Activated CD8-positive, alpha-beta memory T cell treated with anti-CD3 and anti-CD28 coated beads, Interleukin-2, amount 10 ng/mL, durations not matched to agents 7 days and 5 days (primary cell): ENCODE results near the gene FADS2. TPM values are rescaled to one million over a fixed set of nuclear protein-coding genes. Genes with fewer than 3 reads are reported as not detected.

Source experiments
- ATAC-seq: fragments of 150-1000 bp; cut with Tn5 transposase; one replicate; pipeline ENCODE4 v1.10.0; 2021; ENCODE audit warnings: moderate library complexity
- CTCF ChIA-PET: fragments of 350-600 bp; sonication (Branson Sonifier 250); formaldehyde crosslinking; loops from one replicate; lab custom pipeline; 2021; ENCODE audit warnings: antibody characterized with exemption; lab: Charles Lee
- DNase-seq: peaks from one replicate; pipeline ENCODE4 v3.0.0-alpha.2; 2020
- H3K27ac Mint-ChIP-seq: one replicate; pipeline ENCODE4 v1.8.0; 2021; ENCODE audit warnings: mild to moderate bottlenecking, mixed read lengths
- H3K27me3 Mint-ChIP-seq: one replicate; pipeline ENCODE4 v1.8.0; 2021; ENCODE audit warnings: mixed read lengths
- H3K36me3 Mint-ChIP-seq: one replicate; pipeline ENCODE4 v1.8.0; 2021; ENCODE audit warnings: mild to moderate bottlenecking, mixed read lengths
- H3K4me1 Mint-ChIP-seq: one replicate; pipeline ENCODE4 v1.8.0; 2021; ENCODE audit warnings: mixed read lengths
- H3K4me3 Mint-ChIP-seq: one replicate; pipeline ENCODE4 v1.8.0; 2021; ENCODE audit warnings: mild to moderate bottlenecking, moderate library complexity, mixed read lengths
- H3K9me3 Mint-ChIP-seq: one replicate; pipeline ENCODE4 v1.8.0; 2022; ENCODE audit warnings: low read depth, mixed read lengths
- total RNA-seq, 2 experiments: library from RNA; stranded (reverse); gene quantifications; one replicate each; pipeline ENCODE4 v1.2.3, GENCODE V29; 2021

Gene FADS2
- total RNA-seq, 2 experiments from 2014 or later: 174 to 184 TPM

- peaks cover 43% of the 10 kb centered on the region for H3K36me3 Mint-ChIP-seq
- CTCF ChIA-PET: interaction anchor here (1.1 to 13.1 kb wide), 4 partner anchors 8 to 308 kb away, joined by 3 to 173 read pairs (median 22); partner anchors contain the start of genes FADS1, FEN1 and TMEM258
- H3K4me1 Mint-ChIP-seq: peaks cover 31% of the 10 kb centered on the region
- H3K9me3 Mint-ChIP-seq: no peaks in the 10 kb centered on the region
- no peaks in the 10 kb centered on the region for H3K27me3 Mint-ChIP-seq
- no peak for DNase-seq
- ATAC-seq: no peak
- H3K27ac Mint-ChIP-seq: no peak overlapping the region
- H3K4me3 Mint-ChIP-seq: no peak overlapping the region
Measured at GRCh38 chr11:61800331-61801281, 27.5 kb upstream of the FADS2 start.

- CTCF ChIA-PET: interaction anchor here (1.7 to 13.1 kb wide), 2 partner anchors 10 to 11 kb away, joined by 6 to 173 read pairs; partner anchors contain the start of genes FADS1, FEN1 and TMEM258
- H3K27me3 Mint-ChIP-seq: no peaks in the 10 kb centered on the region
- H3K36me3 Mint-ChIP-seq: peaks cover 32% of the 10 kb centered on the region
Measured at GRCh38 chr11:61802605-61803004, 25.5 kb upstream of the FADS2 start.

DNA sequence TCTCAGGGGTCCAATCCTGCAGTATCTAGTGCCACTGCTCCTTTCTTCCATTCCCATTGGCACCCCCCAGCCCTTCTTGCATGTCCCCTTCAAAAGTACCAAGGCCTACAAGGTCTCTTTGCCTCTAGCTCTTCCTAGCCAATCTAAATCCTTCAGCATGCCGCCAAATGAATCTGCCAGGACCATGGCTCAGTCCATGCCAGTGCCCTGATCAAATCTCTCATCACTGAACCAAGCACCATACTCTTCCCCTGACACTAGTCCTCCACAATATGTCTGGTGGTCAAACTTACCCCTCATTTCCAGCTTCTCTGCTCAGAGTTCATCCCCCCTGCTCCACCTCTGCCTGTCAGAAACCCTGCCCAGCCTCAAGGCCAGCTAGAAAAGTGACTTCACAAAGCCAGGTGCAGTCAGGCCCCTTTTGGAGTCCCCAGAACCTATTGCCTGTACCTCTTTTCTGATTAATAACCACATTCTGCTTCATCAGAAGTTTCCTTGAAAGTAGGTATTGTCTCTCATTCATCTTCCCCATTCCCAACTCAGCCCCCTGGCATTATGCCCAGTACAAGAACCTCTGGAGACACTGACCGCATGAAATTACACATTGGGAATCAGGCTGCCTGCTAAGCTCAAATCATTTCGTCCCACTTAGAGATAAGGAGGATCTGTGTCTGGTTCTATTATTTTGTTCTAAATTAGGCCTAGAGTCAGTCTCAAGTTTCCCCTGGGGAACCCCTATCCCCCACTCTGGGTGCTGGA is 24.0 kb upstream of the FADS2 start:
- no peaks in the 10 kb centered on the region for H3K9me3 Mint-ChIP-seq
- peaks cover 27% of the 10 kb centered on the region for H3K36me3 Mint-ChIP-seq
- CTCF ChIA-PET: no interaction called here
- no peak overlapping the region for H3K4me3 Mint-ChIP-seq
- no peak for ATAC-seq
- peaks cover 8% of the 10 kb centered on the region for H3K4me1 Mint-ChIP-seq
- H3K27me3 Mint-ChIP-seq: no peaks in the 10 kb centered on the region
- DNase-seq: no peak
- H3K27ac Mint-ChIP-seq: no peak overlapping the region

More at GRCh38 chr11:61802605-61803004, 25.5 kb upstream of the FADS2 start:
- Mint-ChIP-seq H3K27ac (no peak overlapping the region), H3K4me1 (peaks cover 11% of the 10 kb centered on the region), H3K4me3 (no peak overlapping the region), H3K9me3 (no peaks in the 10 kb centered on the region)
- ATAC-seq (no peak), DNase-seq (no peak)

- DNase-seq (no peak), ATAC-seq (no peak)
- Mint-ChIP-seq H3K27ac (no peak overlapping the region), H3K9me3 (no peaks in the 10 kb centered on the region), H3K27me3 (no peaks in the 10 kb centered on the region), H3K36me3 (peaks cover 26% of the 10 kb centered on the region), H3K4me1 (peaks cover 3% of the 10 kb centered on the region), H3K4me3 (no peak overlapping the region)
- CTCF ChIA-PET: interaction anchor here (0.7 to 1.4 kb wide), 4 partner anchors 8 to 11 kb away, joined by 3 to 7 read pairs (median 4); no protein-coding TSS in a partner anchor
Measured at GRCh38 chr11:61805146-61805545, 23.0 kb upstream of the FADS2 start.

DNA sequence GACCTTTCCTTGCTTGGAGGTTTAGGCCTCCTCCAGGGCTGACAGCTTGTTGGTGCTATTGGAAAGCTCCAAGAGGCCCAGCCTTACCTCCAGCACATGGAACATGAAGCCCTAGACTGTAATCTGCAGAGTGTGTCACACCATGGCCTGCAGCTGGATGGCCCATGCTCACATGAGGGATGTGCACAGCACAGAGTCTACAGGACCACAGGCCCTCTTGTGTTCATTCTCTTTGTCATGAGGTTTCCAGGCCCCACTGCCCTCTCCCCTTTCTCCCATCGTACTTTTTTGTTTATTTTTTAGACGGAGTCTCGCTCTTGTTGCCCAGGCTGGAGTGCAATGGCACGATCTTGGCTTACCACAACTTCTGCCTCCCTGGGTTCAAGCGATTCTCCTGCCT is 21.3 kb upstream of the FADS2 start:
- H3K27ac Mint-ChIP-seq: no peak overlapping the region
- H3K4me3 Mint-ChIP-seq: no peak overlapping the region
- ATAC-seq (no peak), DNase-seq (no peak)
- no peaks in the 10 kb centered on the region for H3K27me3 Mint-ChIP-seq
- H3K4me1 Mint-ChIP-seq: no peaks in the 10 kb centered on the region
- H3K36me3 Mint-ChIP-seq: peaks cover 28% of the 10 kb centered on the region
- H3K9me3 Mint-ChIP-seq: no peaks in the 10 kb centered on the region
- CTCF ChIA-PET: interaction anchor here (0.9 to 2.1 kb wide), 3 partner anchors 9 to 275 kb away, joined by 3 to 12 read pairs (median 6); no protein-coding TSS in a partner anchor

- Mint-ChIP-seq H3K36me3 (peaks cover 35% of the 10 kb centered on the region), H3K4me3 (no peak overlapping the region), H3K27me3 (no peaks in the 10 kb centered on the region), H3K9me3 (no peaks in the 10 kb centered on the region), H3K27ac (no peak overlapping the region), H3K4me1 (peaks cover 5% of the 10 kb centered on the region)
- ATAC-seq (no peak), DNase-seq (no peak)
- CTCF ChIA-PET: interaction anchor here (2.1 to 10.5 kb wide), 2 partner anchors 14 to 87 kb away, joined by 5 to 173 read pairs; partner anchors contain the start of genes FEN1 and TMEM258
Measured at GRCh38 chr11:61810671-61811175, 17.4 kb upstream of the FADS2 start.

GRCh38 chr11:61811831-61812230 is 16.3 kb upstream of the FADS2 start:
- no peaks in the 10 kb centered on the region for H3K27me3 Mint-ChIP-seq
- CTCF ChIA-PET: interaction anchor here (1.1 to 10.5 kb wide), 4 partner anchors 15 to 86 kb away, joined by 3 to 173 read pairs (median 4); partner anchors contain the start of genes FADS2, FEN1 and TMEM258
- ATAC-seq (no peak), DNase-seq (no peak)
- peaks cover 8% of the 10 kb centered on the region for H3K4me1 Mint-ChIP-seq
- no peak overlapping the region for H3K27ac Mint-ChIP-seq
- no peaks in the 10 kb centered on the region for H3K9me3 Mint-ChIP-seq
- H3K4me3 Mint-ChIP-seq: no peak overlapping the region
- peaks cover 41% of the 10 kb centered on the region for H3K36me3 Mint-ChIP-seq

GRCh38 chr11:61812736-61813411 is 15.2 kb upstream of the FADS2 start:
- no peak overlapping the region for H3K4me3 Mint-ChIP-seq
- no peak for ATAC-seq

GRCh38 chr11:61814247-61814957 is 13.7 kb upstream of the FADS2 start:
- ATAC-seq: no peak
- CTCF ChIA-PET: interaction anchor here (1.0 to 10.5 kb wide), 9 partner anchors 9 to 516 kb away, joined by 3 to 173 read pairs (median 5); partner anchors contain the start of genes FADS2, FEN1 and TMEM258
- H3K4me3 Mint-ChIP-seq: peak overlapping the region; percentile 92
- H3K27ac Mint-ChIP-seq: peak overlapping the region; percentile 78
- H3K27me3 Mint-ChIP-seq: peaks cover 15% of the 10 kb centered on the region
- H3K4me1 Mint-ChIP-seq: peaks cover 11% of the 10 kb centered on the region
- peak; percentile 54 for DNase-seq
- no peaks in the 10 kb centered on the region for H3K9me3 Mint-ChIP-seq
- peaks cover 33% of the 10 kb centered on the region for H3K36me3 Mint-ChIP-seq

More at GRCh38 chr11:61812736-61813411, 15.2 kb upstream of the FADS2 start:
- no peak for DNase-seq
- Mint-ChIP-seq H3K36me3 (peaks cover 34% of the 10 kb centered on the region), H3K9me3 (no peaks in the 10 kb centered on the region), H3K27me3 (peaks cover 8% of the 10 kb centered on the region), H3K27ac (no peak overlapping the region), H3K4me1 (peaks cover 11% of the 10 kb centered on the region)
- CTCF ChIA-PET: interaction anchor here (1.1 to 10.5 kb wide), 6 partner anchors 16 to 269 kb away, joined by 3 to 173 read pairs (median 6); partner anchors contain the start of genes FADS2, FEN1 and TMEM258

GRCh38 chr11:61814958-61815789 is 12.9 kb upstream of the FADS2 start:
- H3K27ac Mint-ChIP-seq: peak overlapping the region; percentile 90
- peaks cover 27% of the 10 kb centered on the region for H3K36me3 Mint-ChIP-seq
- DNase-seq: peak; percentile 74
- ATAC-seq: peak; percentile 43
- peaks cover 15% of the 10 kb centered on the region for H3K27me3 Mint-ChIP-seq
- H3K9me3 Mint-ChIP-seq: no peaks in the 10 kb centered on the region
- H3K4me3 Mint-ChIP-seq: peak overlapping the region; percentile 92
- CTCF ChIA-PET: interaction anchor here (1.0 to 10.5 kb wide), 14 partner anchors 9 to 515 kb away, joined by 3 to 173 read pairs (median 4); partner anchors contain the start of genes FADS2, FEN1 and TMEM258
- H3K4me1 Mint-ChIP-seq: peaks cover 11% of the 10 kb centered on the region
